ENCODE measurements around the gene TYROBP.
"Not testable (repeated sequence)": the region's sequence is repeated elsewhere in the genome, so short reads cannot be mapped to it uniquely, and the experiment has no call there.

The TYROBP gene

DNA sequence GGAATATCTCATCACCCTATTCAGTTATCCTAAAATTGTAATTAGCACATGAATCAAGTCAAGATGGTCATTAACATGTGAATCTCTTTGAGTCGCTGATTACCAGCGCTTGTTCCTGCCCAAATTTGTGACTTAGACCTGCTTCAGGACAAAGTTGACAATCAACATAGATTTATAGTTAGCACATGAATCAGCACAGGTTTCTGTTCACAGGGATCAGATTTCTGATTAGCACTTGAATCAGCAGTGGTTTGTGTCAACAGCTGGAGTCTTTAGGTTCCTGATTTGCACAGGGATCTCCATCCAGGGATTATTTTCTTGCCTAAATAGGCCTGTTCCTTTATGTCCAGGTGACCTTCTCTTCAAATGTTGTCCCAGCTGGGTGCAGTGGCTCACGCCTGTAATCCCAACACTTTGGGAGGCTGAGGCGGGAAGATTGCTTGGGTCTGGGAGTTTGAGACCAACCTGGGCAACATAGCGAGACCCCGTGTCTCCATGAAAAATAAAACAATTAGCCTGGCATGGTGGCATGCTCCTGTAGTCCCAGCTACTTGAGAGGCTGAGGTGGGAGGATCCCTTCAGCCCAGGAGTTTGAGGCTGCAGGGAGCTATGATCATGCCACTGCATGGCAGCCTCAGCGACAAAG lies 24.3 kb upstream of the TYROBP start:
- DNase-seq (ENCODE audit: low read depth in 1 of 2, low spot score in 1 of 2) = no peak

DNA sequence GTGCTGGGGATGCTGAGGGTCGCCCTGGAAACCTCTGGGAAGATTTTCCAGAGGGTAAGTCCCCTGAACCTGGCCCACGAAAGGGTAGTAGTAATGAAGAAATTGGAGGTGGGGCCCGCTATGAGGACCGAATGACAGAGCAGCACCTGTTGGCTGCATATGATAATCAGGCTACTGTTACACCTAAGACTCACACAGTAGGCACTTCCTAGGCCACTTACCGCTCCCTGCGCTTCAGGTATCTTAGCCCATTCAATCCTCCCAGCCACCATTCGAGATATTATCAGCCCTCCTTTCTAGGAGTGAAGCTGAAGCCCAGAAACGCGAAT lies 23.7 kb upstream of the TYROBP start:
- no peak for DNase-seq (ENCODE audit: low read depth in 1 of 2, low spot score in 1 of 2)

DNA sequence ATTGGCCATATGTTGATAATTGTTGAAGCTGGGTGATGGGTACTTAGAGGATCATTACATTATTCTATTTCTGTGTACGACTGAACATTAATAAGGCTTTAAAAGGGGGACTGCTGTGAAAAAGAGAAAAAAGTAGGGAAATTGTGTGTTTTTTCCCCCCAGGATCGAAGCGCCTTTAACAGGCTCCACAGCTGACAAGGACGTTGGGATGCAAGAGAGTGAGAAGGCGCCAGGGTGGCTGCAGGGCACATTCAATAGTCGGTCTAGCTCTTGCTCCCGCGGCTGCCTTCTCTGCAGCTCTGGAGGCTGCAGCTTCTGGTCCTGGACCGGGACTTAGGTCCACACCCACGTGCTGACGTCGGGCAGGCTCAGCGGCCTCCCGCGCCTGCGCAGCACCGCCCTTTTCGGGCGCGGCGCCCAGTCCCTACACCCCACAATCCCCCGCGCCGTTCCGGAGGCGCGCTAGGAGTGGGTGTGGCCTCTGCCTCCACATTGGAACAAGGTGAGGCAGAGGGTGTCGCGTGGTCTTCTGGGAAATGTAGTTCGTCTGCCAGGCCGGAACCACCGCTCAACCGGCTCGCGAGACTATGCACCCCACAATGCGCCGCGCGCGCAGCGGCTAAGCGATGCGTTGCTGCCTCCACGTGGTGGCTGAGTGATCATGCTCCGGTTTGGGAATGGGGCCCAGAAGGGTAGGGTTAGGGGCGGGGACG lies 23.2 kb upstream of the TYROBP start:
- DNase-seq (ENCODE audit: low read depth in 1 of 2, low spot score in 1 of 2) = peak; percentile 97 to 99

DNA sequence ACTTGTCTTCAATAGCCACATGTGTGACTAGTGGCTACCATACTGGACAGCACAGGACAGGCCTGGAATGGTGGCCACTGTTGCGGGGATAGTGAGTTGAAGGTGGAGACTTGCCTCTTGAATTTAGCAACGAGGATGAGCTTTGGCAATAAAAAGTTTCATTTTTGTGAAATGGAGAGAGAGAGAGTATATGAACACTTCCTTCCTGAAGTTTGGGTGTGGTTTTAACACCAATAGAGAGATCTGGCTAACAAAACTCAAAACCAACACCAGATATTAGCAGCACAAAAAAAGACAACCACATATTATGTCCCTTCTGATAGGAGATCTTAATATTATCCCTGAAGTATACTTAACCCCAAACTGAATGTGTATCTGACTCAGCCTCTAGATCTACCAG lies 21.8 kb upstream of the TYROBP start:
- DNase-seq (ENCODE audit: low read depth in 1 of 2, low spot score in 1 of 2) = no peak

DNA sequence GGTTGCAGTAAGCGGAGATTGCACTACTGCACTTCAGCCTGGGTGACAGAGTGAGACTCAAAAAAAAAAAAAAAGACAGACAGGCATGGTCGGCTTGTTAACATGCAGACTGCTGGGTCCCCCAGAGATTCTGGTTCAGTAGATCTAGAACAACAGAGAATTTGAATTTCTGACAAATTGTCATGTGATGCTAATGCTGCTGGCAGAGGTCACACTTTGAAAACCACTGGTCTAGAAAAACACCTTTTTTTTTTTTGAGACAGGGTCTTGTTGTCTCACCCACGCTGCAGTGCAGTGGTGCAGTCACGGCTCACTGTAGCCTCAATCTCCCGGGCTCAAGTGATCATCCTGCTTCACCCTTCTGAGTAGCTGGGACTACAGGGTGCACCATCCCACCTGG lies 20.4 kb upstream of the TYROBP start:
- DNase-seq (ENCODE audit: low read depth in 1 of 2, low spot score in 1 of 2) = no peak

DNA sequence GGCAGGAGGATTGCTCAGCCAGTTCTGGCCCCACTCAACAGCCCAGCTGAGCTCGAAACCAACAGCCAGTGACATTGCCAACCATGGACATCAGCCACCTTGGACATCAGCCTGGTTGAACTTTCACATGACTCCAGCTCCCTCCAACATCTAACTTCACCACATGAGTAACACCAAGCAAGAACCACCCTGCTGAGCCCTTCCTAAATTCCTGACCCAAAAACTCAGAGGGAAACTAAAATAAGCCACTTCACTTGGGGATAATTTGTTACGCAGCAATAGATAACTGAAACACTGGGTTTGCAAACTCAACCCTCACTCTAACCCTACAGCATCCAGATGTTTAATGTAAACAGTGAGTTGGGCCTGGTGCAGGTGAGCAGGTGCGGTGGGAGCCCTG lies 17.4 kb upstream of the TYROBP start:
- DNase-seq (ENCODE audit: low read depth in 1 of 2, low spot score in 1 of 2) = no peak

DNA sequence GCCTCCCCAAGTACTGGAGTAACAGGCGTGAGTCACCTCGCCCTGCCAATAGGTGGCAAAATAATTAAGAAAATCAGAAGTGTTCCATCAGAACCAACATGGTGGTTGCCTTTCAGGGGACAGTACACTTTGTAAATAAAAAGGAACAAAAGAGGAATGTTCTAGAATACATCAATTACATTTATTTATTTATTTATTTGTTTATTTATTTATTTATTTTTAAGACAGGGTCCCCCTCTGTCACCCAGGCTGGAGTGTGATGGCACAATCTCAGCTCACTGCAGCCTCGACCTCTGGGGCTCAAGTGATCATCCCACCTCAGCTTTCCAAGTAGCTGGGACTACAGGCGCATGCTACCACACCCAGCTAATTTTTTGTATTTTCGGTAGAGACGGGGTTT lies 12.9 kb upstream of the TYROBP start:
- no peak for DNase-seq (ENCODE audit: low read depth in 1 of 2, low spot score in 1 of 2)

DNA sequence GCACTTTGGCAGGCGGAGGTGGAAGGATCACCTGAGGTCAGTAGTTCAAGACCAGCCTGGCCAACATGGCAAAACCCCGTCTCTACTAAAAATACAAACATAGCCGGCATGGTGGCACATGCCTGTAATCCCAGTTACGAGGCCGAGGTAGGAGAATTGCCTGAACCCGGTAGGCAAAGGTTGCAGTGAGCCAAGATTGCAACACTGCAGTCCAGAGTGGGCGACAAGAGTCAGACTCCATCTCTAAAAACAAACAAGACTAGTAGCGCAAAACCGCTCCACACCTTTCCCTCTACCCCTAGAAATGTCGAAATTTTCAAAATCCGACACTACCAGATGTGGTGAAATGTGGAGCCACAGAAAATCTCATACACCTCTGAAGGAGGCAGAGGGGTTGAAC lies 11.2 kb upstream of the TYROBP start:
- DNase-seq (ENCODE audit: low read depth in 1 of 2, low spot score in 1 of 2) = no peak

DNA sequence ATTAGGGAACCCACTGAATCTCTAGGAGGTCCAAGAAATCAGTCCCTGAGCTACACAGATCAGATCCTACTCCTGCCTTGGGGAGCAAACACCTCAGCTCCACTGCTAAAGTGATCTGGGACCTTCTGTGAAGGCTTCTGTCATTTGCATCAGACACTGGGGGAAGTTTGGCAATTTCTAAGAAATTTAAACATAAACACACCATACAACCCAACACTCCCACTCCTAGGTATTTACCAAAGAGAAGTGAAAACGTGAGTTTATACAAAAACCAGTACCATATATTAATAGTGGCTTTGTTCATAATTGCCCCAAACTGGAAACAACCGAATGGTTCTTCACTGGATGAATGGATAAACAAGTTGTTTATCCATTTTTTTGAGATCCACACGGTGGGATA lies 7.3 kb upstream of the TYROBP start:
- DNase-seq (ENCODE audit: low read depth in 1 of 2, low spot score in 1 of 2) = no peak

DNA sequence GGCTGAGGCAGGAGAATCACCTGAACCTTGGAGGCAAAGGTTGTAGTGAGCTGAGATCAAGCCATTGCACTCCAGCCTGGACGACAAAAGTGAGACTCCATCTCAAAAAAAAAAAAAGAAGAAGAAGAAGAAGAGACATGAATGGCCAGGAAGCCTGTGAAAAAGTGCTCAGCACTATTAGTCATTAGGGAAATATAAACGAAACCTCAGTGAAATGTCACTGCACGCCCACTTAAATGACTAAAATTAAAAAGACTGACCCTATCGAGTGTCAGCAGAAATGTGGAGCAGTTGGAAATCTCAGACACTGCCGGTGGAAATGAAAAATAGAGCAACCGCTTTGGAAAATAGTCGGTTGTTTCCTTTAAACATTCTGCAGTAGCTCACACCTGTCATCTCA lies 5.5 kb upstream of the TYROBP start:
- no peak for DNase-seq (ENCODE audit: low read depth in 1 of 2, low spot score in 1 of 2)

DNA sequence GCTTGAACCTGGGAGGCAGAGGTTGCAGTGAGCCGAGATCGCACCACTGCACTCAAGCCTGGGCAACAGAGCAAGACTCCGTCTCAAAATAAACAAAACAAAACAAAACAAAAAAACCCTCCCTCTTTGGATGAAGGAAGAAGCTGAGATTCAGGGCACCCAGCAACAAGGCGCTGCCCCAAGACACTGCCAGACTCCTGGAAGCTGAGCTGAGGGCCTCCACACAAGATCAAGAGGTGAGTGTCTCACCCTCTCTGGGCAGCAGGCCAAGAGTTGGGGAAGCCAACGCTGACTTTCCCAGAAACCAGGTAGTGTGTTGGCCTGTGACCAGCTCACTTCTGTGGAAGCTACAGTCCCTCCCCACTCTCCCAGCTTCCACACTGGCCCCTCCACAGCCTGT lies 3.7 kb upstream of the TYROBP start:
- no peak for DNase-seq (ENCODE audit: low read depth in 1 of 2, low spot score in 1 of 2)

DNA sequence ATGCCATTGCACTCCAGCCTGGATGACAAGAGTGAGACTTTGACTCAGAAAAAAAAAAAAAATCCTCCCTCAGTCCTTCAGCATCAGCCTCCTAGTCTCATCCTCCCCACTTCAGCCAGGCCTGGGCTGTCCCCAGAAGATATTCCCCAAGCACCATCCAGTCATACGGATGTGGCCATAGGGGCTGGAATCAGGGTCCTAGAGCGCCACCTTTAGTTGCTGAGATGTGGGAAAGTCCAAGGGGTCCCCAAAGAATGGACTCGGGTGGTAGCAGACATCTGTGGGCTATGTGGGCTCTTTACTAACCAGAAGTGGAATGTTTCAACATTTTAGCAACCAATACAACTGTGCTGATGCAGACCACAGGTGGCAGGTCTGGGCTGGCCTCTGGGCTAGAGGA lies 3.1 kb upstream of the TYROBP start:
- no peak for DNase-seq (ENCODE audit: low read depth in 1 of 2, low spot score in 1 of 2)

DNA sequence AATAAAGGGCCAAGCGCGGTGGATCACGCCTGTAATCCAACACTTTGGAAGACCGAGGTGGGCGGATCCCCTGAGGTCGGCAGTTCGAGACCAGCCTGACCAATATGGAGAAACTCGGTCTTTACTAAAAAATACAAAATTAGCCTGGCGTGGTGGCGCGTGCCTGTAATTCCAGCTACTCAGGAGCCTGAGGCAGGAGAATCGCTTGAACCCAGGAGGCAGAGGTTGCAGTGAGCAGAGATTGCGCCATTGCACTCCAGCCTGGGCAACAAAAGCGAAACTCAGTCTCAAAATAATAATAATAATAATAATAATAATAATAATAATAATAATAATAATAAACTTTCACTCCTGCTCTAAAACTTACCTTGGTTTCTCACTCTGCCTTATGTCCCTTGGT lies 2.3 kb upstream of the TYROBP start:
- not testable (repeated sequence) for DNase-seq (ENCODE audit: low read depth in 1 of 2, low spot score in 1 of 2)

DNA sequence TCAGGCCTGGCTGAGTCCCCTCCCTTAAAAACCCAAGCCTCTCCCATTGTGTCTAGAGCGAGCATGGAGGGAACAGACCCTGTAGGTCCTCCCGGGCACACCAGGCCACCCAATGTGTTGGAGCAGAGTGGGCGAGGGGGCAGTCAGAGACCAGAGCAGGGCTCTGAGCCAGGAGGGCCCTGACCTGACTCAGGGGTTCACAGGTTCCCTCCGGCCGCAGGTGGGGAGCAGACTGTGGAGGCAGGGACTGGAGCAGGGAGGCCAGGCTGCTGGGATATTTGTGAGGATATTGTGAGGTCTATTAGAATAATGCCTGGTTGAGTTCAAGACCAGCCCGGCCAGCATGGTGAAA lies 1.6 kb upstream of the TYROBP start:
- DNase-seq (ENCODE audit: low read depth in 1 of 2, low spot score in 1 of 2) = no peak

DNA sequence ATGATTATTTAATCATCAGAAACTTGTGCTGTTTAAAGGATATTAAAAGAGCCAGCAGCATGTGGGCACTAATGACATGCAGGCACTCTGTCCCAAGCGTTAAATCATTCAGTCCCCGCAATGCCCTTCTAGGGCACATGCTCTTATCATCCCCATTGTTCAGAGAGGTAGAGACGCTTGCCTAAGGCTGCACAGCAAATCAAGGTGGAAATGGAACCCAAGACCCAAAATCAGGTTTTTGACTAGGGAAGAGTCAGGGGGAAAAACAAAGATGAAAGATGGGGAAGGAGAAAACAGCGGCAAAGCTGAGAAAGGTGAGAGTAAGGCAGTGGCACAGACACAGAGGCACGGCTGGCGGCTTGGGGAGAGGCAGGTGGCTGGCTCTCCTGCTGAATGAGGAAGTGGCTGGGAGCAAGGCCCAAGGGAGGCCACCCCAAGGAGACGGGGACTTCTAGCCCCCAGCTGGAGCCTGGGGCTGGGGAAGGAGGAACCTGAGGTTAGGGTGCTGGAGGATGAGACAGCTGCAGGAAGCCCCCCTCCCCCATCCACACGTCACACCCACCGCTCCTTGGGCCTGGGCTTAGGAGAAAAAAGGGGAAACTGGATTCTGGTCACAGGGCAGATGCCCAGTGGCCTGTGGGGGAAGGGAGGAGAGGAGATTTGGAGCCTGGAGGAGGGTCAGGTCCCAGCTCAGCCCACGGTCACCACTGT lies 1.0 kb upstream of the TYROBP start:
- no peak for DNase-seq (ENCODE audit: low read depth in 1 of 2, low spot score in 1 of 2)

DNA sequence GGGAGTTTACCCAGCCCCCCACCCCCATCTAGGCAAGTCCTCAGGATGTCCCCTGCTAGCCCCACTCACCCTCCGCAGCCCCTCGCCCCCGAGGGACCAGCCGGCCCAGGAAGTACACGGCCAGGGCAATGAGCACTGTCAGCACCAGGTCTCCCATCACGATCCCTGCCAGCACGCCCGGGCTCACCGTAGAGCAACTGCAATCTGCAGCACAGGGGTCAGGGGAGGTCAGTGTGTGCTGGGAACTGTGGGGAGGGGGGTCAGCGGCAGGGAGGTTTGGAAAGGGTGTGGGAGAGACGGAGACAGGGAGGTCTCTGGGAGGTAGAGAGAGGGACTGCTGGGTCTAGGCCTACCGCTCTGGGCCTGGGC lies 734 bp downstream of the TYROBP start:
- DNase-seq (ENCODE audit: low read depth in 1 of 2, low spot score in 1 of 2) = no peak

DNA sequence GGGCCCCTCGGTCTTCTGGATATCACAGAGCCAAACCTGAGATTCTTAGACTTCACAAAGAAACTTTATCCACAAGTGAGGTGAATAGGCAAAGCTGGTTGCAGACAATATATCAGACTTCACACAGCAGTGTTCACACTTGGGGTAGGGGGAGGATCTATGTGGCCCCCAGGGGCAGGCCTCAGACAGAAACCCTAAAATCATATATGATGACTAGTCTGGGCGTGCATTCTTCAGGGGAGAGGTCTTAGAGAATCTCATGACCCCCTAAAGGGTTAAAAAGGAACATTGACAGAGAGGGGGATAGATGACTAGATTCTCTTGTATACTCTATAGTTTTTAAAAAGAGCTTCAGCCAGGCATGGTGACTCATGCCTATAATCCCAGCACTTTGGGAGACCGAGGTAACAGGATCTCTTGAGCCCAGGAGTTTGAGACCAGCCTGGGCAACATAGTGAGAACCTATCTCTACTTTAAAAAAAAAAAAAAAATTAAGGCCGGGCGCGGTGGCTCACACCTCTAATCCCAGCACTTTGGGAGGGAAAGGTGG lies 2.8 kb downstream of the TYROBP start:
- DNase-seq (ENCODE audit: low read depth in 1 of 2, low spot score in 1 of 2) = no peak

DNA sequence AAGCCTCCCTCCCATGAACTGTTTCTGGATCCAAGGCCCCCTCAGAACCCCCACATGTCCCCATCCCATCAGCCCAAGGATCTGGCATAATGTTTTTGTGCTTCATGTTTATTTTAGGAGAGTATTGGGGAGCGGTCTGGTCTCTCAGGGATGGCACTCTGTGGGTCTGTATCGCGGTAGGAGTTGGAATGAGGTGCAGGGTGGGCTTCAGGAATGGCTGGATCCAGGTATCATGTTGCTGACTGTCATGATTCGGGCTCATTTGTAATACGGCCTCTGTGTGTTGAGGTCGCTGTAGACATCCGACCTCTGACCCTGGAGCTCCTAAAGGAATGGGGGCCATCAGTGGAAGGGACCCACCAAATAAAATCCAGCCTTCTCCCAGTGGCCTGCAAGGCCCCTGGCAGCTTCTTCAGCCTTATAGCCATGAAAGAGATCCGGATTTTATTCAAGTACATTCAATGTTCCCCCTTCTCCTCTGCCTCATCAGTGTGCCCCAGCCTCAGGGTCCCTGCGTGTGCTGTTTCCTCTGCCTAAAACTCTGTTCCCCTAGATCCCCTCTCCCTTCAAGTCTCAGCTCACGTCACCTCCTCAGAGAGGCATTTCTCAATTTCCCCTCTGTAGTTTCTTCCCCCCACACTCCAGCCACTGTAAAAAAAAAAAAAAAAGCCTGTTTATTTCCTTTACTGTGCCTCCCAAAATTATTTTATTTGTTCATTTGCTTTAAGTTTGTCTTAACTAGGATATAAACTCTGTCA lies 3.6 kb downstream of the TYROBP start:
- DNase-seq (ENCODE audit: low read depth in 1 of 2, low spot score in 1 of 2) = no peak

DNA sequence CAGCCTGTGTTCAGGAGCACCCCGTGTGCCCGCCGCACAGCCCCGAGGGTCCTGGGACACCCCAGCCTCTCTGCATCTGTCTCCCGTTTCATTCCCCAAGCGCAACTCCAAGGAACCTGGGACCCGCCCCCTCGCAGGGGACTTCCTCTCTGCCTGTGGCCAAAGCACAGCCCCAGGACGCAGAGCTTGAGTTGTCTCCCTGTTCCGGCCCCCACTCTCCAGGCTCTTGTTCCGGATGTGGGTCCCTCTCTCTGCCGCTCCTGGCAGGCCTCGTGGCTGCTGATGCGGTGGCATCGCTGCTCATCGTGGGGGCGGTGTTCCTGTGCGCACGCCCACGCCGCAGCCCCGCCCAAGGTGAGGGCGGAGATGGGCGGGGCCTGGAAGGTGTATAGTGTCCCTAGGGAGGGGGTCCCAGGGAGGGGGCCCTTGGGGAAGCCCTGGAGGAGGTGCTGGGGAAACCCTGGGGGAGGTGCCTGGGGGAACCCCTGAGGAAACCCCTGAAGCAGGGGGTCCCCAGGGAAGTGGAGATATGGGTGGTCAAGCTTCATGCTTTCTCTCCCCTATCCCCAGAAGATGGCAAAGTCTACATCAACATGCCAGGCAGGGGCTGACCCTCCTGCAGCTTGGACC lies 4.4 kb downstream of the TYROBP start:
- peak; percentile 75 to 82 for DNase-seq (ENCODE audit: low read depth in 1 of 2, low spot score in 1 of 2)

DNA sequence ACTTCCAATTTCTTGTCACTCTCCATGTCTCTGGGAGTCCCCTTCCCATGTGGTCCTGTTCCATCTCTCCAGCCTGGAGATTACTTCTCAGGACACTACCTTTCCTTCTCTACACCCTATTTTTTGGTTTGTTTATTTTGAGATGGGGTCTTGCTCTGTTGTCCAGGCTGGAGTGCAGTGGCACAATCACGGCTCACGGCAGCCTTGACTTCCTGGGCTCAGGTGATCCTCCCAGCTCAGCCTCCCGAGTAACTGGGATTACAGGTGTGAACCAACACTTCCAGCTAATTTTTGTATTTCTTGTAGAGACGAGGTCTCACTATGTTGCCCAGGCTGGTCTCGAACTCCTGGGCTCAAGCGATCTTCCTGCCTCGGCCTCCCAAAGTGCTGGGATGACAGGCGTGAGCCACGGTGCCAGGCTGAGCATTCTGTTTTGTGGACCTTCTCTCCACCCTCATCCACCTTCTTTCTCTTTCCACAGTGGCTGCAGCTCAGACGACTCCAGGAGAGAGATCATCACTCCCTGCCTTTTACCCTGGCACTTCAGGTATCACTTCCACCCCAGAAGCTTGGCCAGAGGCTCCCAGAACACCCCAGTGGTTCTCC lies 5.1 kb downstream of the TYROBP start:
- DNase-seq (ENCODE audit: low read depth in 1 of 2, low spot score in 1 of 2) = no peak

All from stimulated activated CD4-positive, alpha-beta T cell treated with anti-CD3 and anti-CD28 coated beads, Interleukin-15, amount 100 ng/mL, for 1 hour (primary cell).